ENCODE results near the gene CCDC85C. TPM values are rescaled to one million over a fixed set of nuclear protein-coding genes. Genes with fewer than 3 reads are reported as not detected.

The CCDC85C gene
- total and polyA plus RNA-seq, 10 of the 15 experiments (the other 5 are each of a cell fraction or from before 2014, with no cell fraction given), result 0.03 to 3.6 (median 1.1) TPM

DNA sequence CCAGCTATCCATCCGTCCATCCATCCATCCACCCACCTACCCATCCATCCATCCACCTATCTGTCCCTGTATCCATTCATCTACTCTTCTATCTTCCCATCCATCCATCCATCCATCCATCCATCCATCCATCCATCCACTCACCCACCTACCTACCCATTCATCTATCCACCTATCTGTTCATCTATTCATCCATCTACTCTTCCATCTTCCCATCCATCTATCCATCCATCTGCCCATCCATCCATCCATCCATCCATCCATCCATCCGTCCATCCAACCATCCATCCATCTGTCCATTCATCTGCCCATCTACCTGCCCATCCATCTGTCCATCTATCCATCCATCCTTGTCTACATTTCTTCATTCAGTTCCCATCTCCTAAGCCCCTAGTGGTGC lies 23.1 kb upstream of the CCDC85C start:
- ChIA-PET CTCF (interaction anchor here (0.6 to 1.7 kb wide), 2 partner anchors 12 to 115 kb away, joined by 3 to 7 read pairs; no protein-coding TSS in a partner anchor), SMC1A (ENCODE audit: uncharacterized antibody, unreplicated experiment) (no interaction called here), RAD21 (ENCODE audit: unreplicated experiment) (interaction anchor here (1.7 kb wide), 1 partner anchor 33 kb away, joined by 3 read pairs; no protein-coding TSS in a partner anchor), POLR2A (no interaction called here)
- no peak overlapping the region for H2AFZ ChIP-seq (ENCODE audit: control insufficient read depth, low read depth, low read length)
- DNase-seq (ENCODE audit: low read depth, low spot score) (no peak), ATAC-seq (no peak), FAIRE-seq (no peak)
- H3K79me2 ChIP-seq (ENCODE audit: control insufficient read depth, insufficient read depth, low read length), result no peaks in the 10 kb centered on the region
- no peaks in the 10 kb centered on the region for H3K9me3 ChIP-seq (replicated peaks; ENCODE audit: control insufficient read depth, insufficient read depth, low read length)
- whole genome bisulfite sequencing (ENCODE audit: insufficient coverage, insufficient replicate concordance, low lambda C conversion rate, missing lambda C conversion rate), result 0% methylated on average over 2 of the region's 2 CpGs
- no peaks in the 10 kb centered on the region for H3K36me3 ChIP-seq (ENCODE audit: control insufficient read depth in 2 of 2, insufficient read depth in 2 of 2, low read length in 1 of 2)
- in situ Hi-C loops (cut with MboI), result no loop called here
- no TSS peak for BruUV-seq (replicated peaks)
- no peak overlapping the region for H3K27ac ChIP-seq (ENCODE audit: control insufficient read depth, insufficient read depth)
- H4K20me1 ChIP-seq (ENCODE audit: control insufficient read depth, insufficient read depth), result no peaks in the 10 kb centered on the region
- no peak for TF ChIP-seq SUPT20H (IDR thresholded peaks at IDR 0.05; ENCODE audit: borderline replicate concordance, control insufficient read depth, low read depth, low read length)
- TF ChIP-seq, protein P1, sequence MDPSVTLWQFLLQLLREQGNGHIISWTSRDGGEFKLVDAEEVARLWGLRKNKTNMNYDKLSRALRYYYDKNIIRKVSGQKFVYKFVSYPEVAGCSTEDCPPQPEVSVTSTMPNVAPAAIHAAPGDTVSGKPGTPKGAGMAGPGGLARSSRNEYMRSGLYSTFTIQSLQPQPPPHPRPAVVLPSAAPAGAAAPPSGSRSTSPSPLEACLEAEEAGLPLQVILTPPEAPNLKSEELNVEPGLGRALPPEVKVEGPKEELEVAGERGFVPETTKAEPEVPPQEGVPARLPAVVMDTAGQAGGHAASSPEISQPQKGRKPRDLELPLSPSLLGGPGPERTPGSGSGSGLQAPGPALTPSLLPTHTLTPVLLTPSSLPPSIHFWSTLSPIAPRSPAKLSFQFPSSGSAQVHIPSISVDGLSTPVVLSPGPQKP (IDR thresholded peaks at IDR 0.05; ENCODE audit: low read depth, low read length), result no peak
- no peak for TF ChIP-seq KLF5 (IDR thresholded peaks at IDR 0.05; ENCODE audit: partially characterized antibody)
- TF ChIP-seq BHLHE40 (IDR thresholded peaks at IDR 0.05; ENCODE audit: borderline replicate concordance in 1 of 2, low read depth in 2 of 2, low read length in 1 of 2), result no peak
- no peak for TF ChIP-seq CHD4 (IDR thresholded peaks at IDR 0.05)
- no peak for TF ChIP-seq NBN (IDR thresholded peaks at IDR 0.05)
- no peak overlapping the region for H3K4me2 ChIP-seq (ENCODE audit: control insufficient read depth, insufficient read depth)
- H3K4me3 ChIP-seq, result no peak overlapping the region
- no peak overlapping the region for H3K9ac ChIP-seq (ENCODE audit: control insufficient read depth, insufficient read depth, low read length)
- no peaks in the 10 kb centered on the region for H3K4me1 ChIP-seq (ENCODE audit: control insufficient read depth, insufficient read depth, low read length)
- intact Hi-C loops (cut with micrococcal nuclease; ENCODE audit: unreplicated experiment), result no loop called here
- no peaks in the 10 kb centered on the region; a peak in 2 of 4 replicates for H3K27me3 ChIP-seq (replicated peaks in 1 of 2; ENCODE audit: control insufficient read depth in 2 of 2, insufficient read depth in 2 of 2, low read length in 1 of 2)

Data from GM12878 (cell line).